Left ventricle myocardium superior (tissue), 1 donor: ENCODE data around the gene GPR89B. TPM values are rescaled to one million over a fixed set of nuclear protein-coding genes. Genes with fewer than 3 reads are reported as not detected.
"Not testable (repeated sequence)": the region's sequence is repeated elsewhere in the genome, so short reads cannot be mapped to it uniquely, and the experiment has no call there.

Source experiments
- ATAC-seq: fragments of 200-7000 bp; cut with Tn5 transposase; one replicate; pipeline ENCODE4 v1.9.1; 2020; ENCODE audit warnings: mild to moderate bottlenecking, moderate library complexity
- DNase-seq: peaks from one replicate; pipeline ENCODE4 v3.0.0-alpha.2; 2020
- intact Hi-C: fragments of 100-400 bp; cut with micrococcal nuclease; formaldehyde crosslinking; loops from one replicate; pipeline ENCODE4 v1.11.0; 2022
- total RNA-seq: library from RNA; stranded (reverse); fragmentation: NEBNext Ultra II Directional; extraction: Animal tissue kit (Norgen Biotek cat#: 25700); gene quantifications from one replicate; pipeline ENCODE4 v1.2.1, GENCODE V29; 2021
- donor health status: DM: no; HTN: yes; CAD: no; lungs with severe emphysema.

The GPR89B gene
- total RNA-seq, 1 donor from 2014 or later = 6.0 TPM

- DNase-seq, intact Hi-C loops, ATAC-seq: not testable (repeated sequence)
These were observed 1.0 kb upstream of the GPR89B start for GRCh38 chr1:147927215-147927614.

- DNase-seq, ATAC-seq, intact Hi-C loops: not testable (repeated sequence)
These were observed 531 bp upstream of the GPR89B start for GRCh38 chr1:147927689-147928088.

GRCh38 chr1:147931137-147931536 is 2.9 kb downstream of the GPR89B start:
- intact Hi-C loops, DNase-seq, ATAC-seq: not testable (repeated sequence)

- ATAC-seq, intact Hi-C loops, DNase-seq: not testable (repeated sequence)
These were observed 7.1 kb downstream of the GPR89B start for GRCh38 chr1:147935296-147935695.

GRCh38 chr1:147940456-147940855 is 12.2 kb downstream of the GPR89B start:
- intact Hi-C loops = not testable (repeated sequence)

GRCh38 chr1:147942563-147942962 is 14.3 kb downstream of the GPR89B start:
- intact Hi-C loops, ATAC-seq, DNase-seq: not testable (repeated sequence)

More at GRCh38 chr1:147940456-147940855, 12.2 kb downstream of the GPR89B start:
- ATAC-seq, DNase-seq: not testable (repeated sequence)

GRCh38 chr1:147949517-147949916 is 21.3 kb downstream of the GPR89B start:
- intact Hi-C loops, ATAC-seq, DNase-seq: not testable (repeated sequence)

- ATAC-seq, DNase-seq, intact Hi-C loops: not testable (repeated sequence)
These were observed 30.7 kb downstream of the GPR89B start for GRCh38 chr1:147958906-147959305.

GRCh38 chr1:147959680-147960079 is 31.5 kb downstream of the GPR89B start:
- intact Hi-C loops, ATAC-seq, DNase-seq: not testable (repeated sequence)

GRCh38 chr1:147964575-147964974 is 36.4 kb downstream of the GPR89B start:
- DNase-seq, intact Hi-C loops, ATAC-seq: not testable (repeated sequence)

- DNase-seq, intact Hi-C loops, ATAC-seq: not testable (repeated sequence)
These were observed 38.4 kb downstream of the GPR89B start for GRCh38 chr1:147966657-147967056.

- intact Hi-C loops, DNase-seq: not testable (repeated sequence)
- peak; percentile 100 for ATAC-seq
These were observed 50.9 kb downstream of the GPR89B start for GRCh38 chr1:147978896-147979651.

GRCh38 chr1:147985374-147985773 is 57.2 kb downstream of the GPR89B start:
- DNase-seq, ATAC-seq, intact Hi-C loops: not testable (repeated sequence)

GRCh38 chr1:147987893-147988292 is 59.7 kb downstream of the GPR89B start:
- DNase-seq, ATAC-seq, intact Hi-C loops: not testable (repeated sequence)

GRCh38 chr1:147992916-147993315 is 64.7 kb downstream of the GPR89B start:
- DNase-seq, intact Hi-C loops, ATAC-seq: not testable (repeated sequence)

- DNase-seq, ATAC-seq, intact Hi-C loops: not testable (repeated sequence)
These were observed 65.2 kb downstream of the GPR89B start for GRCh38 chr1:147993400-147993799.

GRCh38 chr1:147993825-147994615 is 65.8 kb downstream of the GPR89B start:
- intact Hi-C loops, ATAC-seq, DNase-seq: not testable (repeated sequence)

GRCh38 chr1:147996088-147996487 is 67.9 kb downstream of the GPR89B start:
- ATAC-seq, intact Hi-C loops: not testable (repeated sequence)

GRCh38 chr1:148007724-148008123 is 79.5 kb downstream of the GPR89B start:
- intact Hi-C loops, DNase-seq, ATAC-seq: not testable (repeated sequence)

More at GRCh38 chr1:147996088-147996487, 67.9 kb downstream of the GPR89B start:
- not testable (repeated sequence) for DNase-seq
